Retinal pigment epithelial cell (primary cell): ENCODE data around the gene PEAR1.

Source experiments
- DNase-seq: peaks from one replicate; pipeline ENCODE4 v3.0.0-alpha.2; 2010; ENCODE audit warnings: low read depth
- H3K4me3 ChIP-seq: 2 replicates; pipeline ENCODE4 v1.5.1; 2011; ENCODE audit warnings: mild to moderate bottlenecking, low read length, control low read depth, moderate library complexity
- CTCF ChIP-seq: conservative IDR thresholded peaks from 2 replicates; pipeline ENCODE4 v1.5.1; 2011; ENCODE audit warnings: low read depth, low read length, control low read depth, inconsistent platforms

Gene PEAR1

DNA sequence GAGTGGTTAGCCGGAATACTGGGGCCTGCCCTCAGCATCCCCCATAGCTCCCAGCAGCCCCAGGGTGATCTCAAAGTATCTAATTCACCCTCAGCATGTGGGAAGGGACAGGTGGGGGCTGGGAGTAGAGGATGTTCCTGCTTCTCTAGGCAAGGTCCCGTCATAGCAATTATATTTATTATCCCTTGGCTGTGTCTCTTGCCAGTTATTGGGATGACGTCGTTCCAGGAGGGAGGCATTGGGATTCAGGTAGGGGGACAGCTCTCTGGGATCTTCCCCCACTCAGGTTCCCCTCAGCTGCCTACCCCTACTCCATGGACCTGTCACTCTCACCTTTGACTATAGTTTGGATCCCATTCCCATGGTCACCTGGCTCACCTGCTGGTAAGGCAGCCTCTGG, 11.9 kb upstream of the PEAR1 start:
- H3K4me3 ChIP-seq: no peak overlapping the region
- no peak for TF ChIP-seq CTCF
- DNase-seq: no peak

DNA sequence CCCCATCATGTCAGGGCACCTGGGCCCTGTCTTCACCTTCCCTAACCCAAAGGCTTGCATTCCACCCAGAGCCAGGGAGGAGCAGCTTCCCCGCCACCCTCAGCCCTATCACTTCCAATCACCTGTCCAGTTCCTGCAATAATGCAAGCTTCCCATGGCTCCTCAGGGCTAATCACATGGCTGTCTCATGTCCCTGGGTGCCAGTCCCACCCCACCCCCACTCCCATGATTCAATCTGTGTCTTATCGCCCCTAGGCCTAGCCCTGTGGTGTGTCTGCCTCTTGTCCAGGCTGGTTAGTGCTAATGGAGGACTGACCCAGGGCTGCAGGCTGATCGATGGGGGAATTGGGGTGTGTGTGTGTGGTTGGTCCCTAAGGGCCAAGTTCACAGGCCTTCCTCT, 11.0 kb upstream of the PEAR1 start:
- no peak for TF ChIP-seq CTCF
- no peak for DNase-seq
- H3K4me3 ChIP-seq: no peak overlapping the region

- DNase-seq: no peak
- H3K4me3 ChIP-seq: no peak overlapping the region
- no peak for TF ChIP-seq CTCF
These were observed 9.6 kb upstream of the PEAR1 start for GRCh38 chr1:156883919-156884318.

DNA sequence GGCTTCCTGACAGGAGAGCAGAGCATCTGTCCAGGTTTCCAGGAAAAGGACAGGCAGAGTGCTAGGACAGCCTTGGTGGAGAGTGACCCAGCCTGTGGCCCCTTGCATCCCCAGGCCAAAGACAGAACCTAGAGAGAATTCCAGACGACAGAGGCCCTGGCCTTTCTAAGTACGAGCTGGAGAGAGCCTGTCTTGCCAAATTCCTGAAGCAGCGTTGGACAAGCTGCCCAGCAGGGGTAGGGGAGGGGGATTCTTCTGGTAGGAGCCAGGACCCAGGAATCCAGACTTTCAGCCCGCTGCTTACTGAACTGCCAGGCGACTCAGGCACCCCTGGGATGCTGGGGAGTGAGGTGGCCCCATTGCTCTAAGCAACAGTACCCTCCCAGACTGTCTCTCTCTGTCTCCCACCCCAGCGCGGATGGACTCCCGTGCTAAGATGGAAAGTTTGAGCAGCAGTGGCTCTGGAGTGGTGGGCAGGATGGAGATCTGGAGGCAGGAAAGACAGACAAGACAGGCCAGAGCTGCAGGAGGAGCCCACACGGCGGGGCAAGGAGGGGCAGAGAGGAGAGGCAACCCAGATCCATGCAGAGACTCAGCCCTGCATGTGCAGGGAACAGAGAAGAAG, 8.8 kb upstream of the PEAR1 start:
- no peak for DNase-seq
- TF ChIP-seq CTCF: no peak
- no peak overlapping the region for H3K4me3 ChIP-seq

GRCh38 chr1:156885314-156885713, 8.2 kb upstream of the PEAR1 start:
- no peak for DNase-seq
- TF ChIP-seq CTCF: no peak
- H3K4me3 ChIP-seq: no peak overlapping the region

- no peak for DNase-seq
- no peak overlapping the region for H3K4me3 ChIP-seq
- TF ChIP-seq CTCF: no peak
These were observed 7.6 kb upstream of the PEAR1 start for GRCh38 chr1:156885880-156886355.

GRCh38 chr1:156886583-156887281, 6.8 kb upstream of the PEAR1 start:
- TF ChIP-seq CTCF: no peak
- no peak for DNase-seq
- H3K4me3 ChIP-seq: no peak overlapping the region
